Psoas muscle (tissue), 8 donors: ENCODE measurements around the gene SEZ6L. TPM values are rescaled to one million over a fixed set of nuclear protein-coding genes. Genes with fewer than 3 reads are reported as not detected.
A peak's percentile ranks its signal among the peaks of the same experiment; 100 is the strongest.

Experiments used
- ATAC-seq, 4 donors: fragments of 200-7000 bp; cut with Tn5 transposase; one replicate each; pipeline ENCODE4 v1.9.1; 2020; ENCODE audit warnings: moderate library complexity in 3 of 4, mild to moderate bottlenecking in 2 of 4
- DNase-seq, 2 donors: peaks; one replicate each; pipeline ENCODE4 v3.0.0-alpha.2; 2020
- H3K27ac ChIP-seq: fragments of 200-600 bp; one replicate; pipeline ENCODE4 v1.8.0; 2022
- H3K27me3 ChIP-seq, 3 donors: fragments of 200-600 bp in 1 of 3; one replicate each; pipeline versions ENCODE4 v1.6.1 to v1.8.0; 2013 to 2022; ENCODE audit warnings: low read length in 2 of 3, mild to moderate bottlenecking in 2 of 3, moderate library complexity in 1 of 3; ENCODE audit not compliant: insufficient read depth in 3 of 3
- H3K36me3 ChIP-seq, 2 donors: fragments of 200-600 bp in 1 of 2; one replicate each; pipeline versions ENCODE4 v1.6.1 to v1.8.0; 2013 to 2022; ENCODE audit warnings: low read depth in 1 of 2, mild to moderate bottlenecking in 1 of 2, moderate library complexity in 1 of 2; ENCODE audit not compliant: insufficient read depth in 1 of 2
- H3K4me1 ChIP-seq: fragments of 200-600 bp; one replicate; pipeline ENCODE4 v1.8.0; 2022
- H3K4me3 ChIP-seq: fragments of 200-600 bp; one replicate; pipeline ENCODE4 v1.8.0; 2022; ENCODE audit warnings: mild to moderate bottlenecking
- H3K9me3 ChIP-seq: fragments of 200-600 bp; one replicate; pipeline ENCODE4 v1.8.0; 2022
- CTCF ChIP-seq: fragments of 200-600 bp; IDR thresholded peaks from one replicate; pipeline ENCODE4 v1.8.0; 2022; ENCODE audit warnings: antibody characterized with exemption
- WGBS, 3 donors: extraction: QIAGEN DNeasy Blood & Tissue Kit; methylation state at CpG; one replicate each; pipeline versions ENCODE4 v1.1.6 to v1.1.7; 2013; 5-methylcytosine and 5-hydroxymethylcytosine counted together
- intact Hi-C, 2 donors: fragments of 100-400 bp; cut with DNase I; formaldehyde crosslinking; loops; one replicate each; pipeline versions ENCODE4 v1.11.0 to v1.14.2; 2022
- long read RNA-seq, 2 donors: library from polyadenylated mRNA; unstranded; transcript quantifications; one replicate each; pipeline ENCODE4 v2.0.0, GENCODE V29; 2021
- polyA plus RNA-seq, 3 donors: library from polyadenylated mRNA; stranded (reverse); fragments of 200-250 nt; gene quantifications; one replicate each; pipeline ENCODE4 v1.2.3, GENCODE V29; 2013
- total RNA-seq, 4 donors: library from RNA; stranded (reverse); fragmentation: NEBNext Ultra II Directional in 2 of 4; extraction: Animal tissue kit (Norgen Biotek cat#: 25700) in 2 of 4; gene quantifications; one replicate each; pipeline versions ENCODE4 v1.2.1 to v1.2.4, GENCODE V29; 2021 to 2023
- donor health status: healthy with polysubstance abuse.
- donor health status: DM: no; HTN: no; CAD: no; lungs with moderate emphysema.
- donor health status: Bipolar disorder and iron deficiency.
- donor health status: healthy.
- donor health status: DM: yes; HTN: yes; CAD: no.
- donor health status: DM: no; HTN: no; CAD: no.
- donor health status: DM: no; HTN: no; CAD: no.
- donor health status: DM: yes; HTN: yes; CAD: no.

The SEZ6L gene
- under 1 TPM in 1 of 4 donors, not detected in 3; 0.06 TPM for total RNA-seq
- polyA plus RNA-seq, result under 1 TPM in 1 of 3 donors, not detected in 2; 0.04 TPM
- long read RNA-seq, donor 1, result 0 reads
- long read RNA-seq, donor 2, result 0 reads

GRCh38 chr22:26169315-26170111 is at the start of gene SEZ6L:
TSS of gene SEZ6L (plus strand) at chr22:26169462. CDS start at chr22:26169670, 208 bp downstream.
- no peaks in the 10 kb centered on the region for H3K36me3 ChIP-seq
- intact Hi-C loops, result no loop called here
- DNase-seq, result peak; percentile 18 to 57
- peaks cover 5% of the 10 kb centered on the region for H3K4me1 ChIP-seq
- WGBS, 3 donors, result 0 to 1% (median 0%) methylated on average over 29 to 92 of the region's 92 CpGs
- H3K27me3 ChIP-seq, result peaks cover 0 to 57% (median 15%) of the 10 kb centered on the region in 3 donors
- peak within 1 kb of the TSS; percentile 61 for H3K4me3 ChIP-seq
- no peak within 1 kb of the TSS for H3K27ac ChIP-seq
- ATAC-seq, result peak; percentile 32 to 57 (median 48)
- TF ChIP-seq CTCF, result no peak
- no peaks in the 10 kb centered on the region for H3K9me3 ChIP-seq

- WGBS, 3 donors, result 87 to 91% (median 91%) methylated on average over 4 of the region's 4 CpGs
- H3K27ac ChIP-seq, result no peak overlapping the region
- H3K4me1 ChIP-seq, result no peaks in the 10 kb centered on the region
- H3K27me3 ChIP-seq, result peaks cover 0 to 2% (median 0%) of the 10 kb centered on the region in 3 donors
- H3K4me3 ChIP-seq, result no peak overlapping the region
- no peaks in the 10 kb centered on the region for H3K36me3 ChIP-seq
- DNase-seq (no peak), ATAC-seq (no peak)
- TF ChIP-seq CTCF, result no peak
- intact Hi-C loops, result no loop called here
- H3K9me3 ChIP-seq, result no peaks in the 10 kb centered on the region
Observed at GRCh38 chr22:26122920-26123468, 46.3 kb upstream of the SEZ6L start.

- 62 to 72% (median 69%) methylated on average over 10 of the region's 10 CpGs for WGBS, 3 donors
- TF ChIP-seq CTCF, result no peak
- no peaks in the 10 kb centered on the region for H3K4me1 ChIP-seq
- intact Hi-C loops, result no loop called here
- H3K9me3 ChIP-seq, result no peaks in the 10 kb centered on the region
- peaks cover 0 to 4% (median 2%) of the 10 kb centered on the region in 3 donors for H3K27me3 ChIP-seq
- DNase-seq (no peak), ATAC-seq (no peak)
- H3K4me3 ChIP-seq, result no peak overlapping the region
- no peaks in the 10 kb centered on the region for H3K36me3 ChIP-seq
- H3K27ac ChIP-seq, result no peak overlapping the region
Observed at GRCh38 chr22:26124991-26125725, 44.1 kb upstream of the SEZ6L start.

- Histone ChIP-seq H3K27me3 (peaks cover 4 to 22% (median 4%) of the 10 kb centered on the region in 3 donors), H3K4me1 (no peaks in the 10 kb centered on the region), H3K27ac (no peak overlapping the region), H3K4me3 (no peak overlapping the region), H3K9me3 (no peaks in the 10 kb centered on the region), H3K36me3 (no peaks in the 10 kb centered on the region)
- DNase-seq, result no peak
- no peak for ATAC-seq
- TF ChIP-seq CTCF, result no peak
- intact Hi-C loops, result no loop called here
- WGBS, 3 donors, result 60 to 69% (median 61%) methylated on average over 5 of the region's 5 CpGs
Observed at GRCh38 chr22:26127126-26127525, 42.1 kb upstream of the SEZ6L start.
